OCI-LY1 (cell line): ENCODE measurements around the gene ETFB.

Source experiments
- H2AFZ ChIP-seq: fragments of 200-600 bp; sonication (generic), shearing (Covaris generic); 2 replicates; pipeline ENCODE4 v1.6.0; 2014; ENCODE audit warnings: antibody characterized with exemption, mild to moderate bottlenecking, low read length
- H3F3A ChIP-seq: fragments of 200-600 bp; sonication (generic), shearing (Covaris generic); 2 replicates; pipeline ENCODE4 v1.6.0; 2014; ENCODE audit warnings: mild to moderate bottlenecking, antibody characterized with exemption, low read length, moderate library complexity; ENCODE audit not compliant: insufficient read depth
- H3K27ac ChIP-seq: fragments of 200-600 bp; sonication (generic); 2 replicates; pipeline ENCODE4 v1.5.1; 2014; ENCODE audit warnings: low read length, mixed run types, mild to moderate bottlenecking, low read depth; ENCODE audit not compliant: poor library complexity, severe bottlenecking
- H3K27me3 ChIP-seq: fragments of 200-600 bp; sonication (generic); 2 replicates; pipeline ENCODE4 v1.6.0; 2014; ENCODE audit warnings: antibody characterized with exemption, mild to moderate bottlenecking, low read length, moderate library complexity; ENCODE audit not compliant: insufficient read depth
- H3K36me3 ChIP-seq: fragments of 200-600 bp; sonication (generic); 2 replicates; pipeline ENCODE4 v1.6.1; 2014; ENCODE audit warnings: mild to moderate bottlenecking, antibody characterized with exemption, low read length, moderate library complexity, mixed read lengths; ENCODE audit not compliant: insufficient read depth
- H3K4me1 ChIP-seq: fragments of 200-600 bp; sonication (generic); 2 replicates; pipeline ENCODE4 v1.5.1; 2014; ENCODE audit warnings: mild to moderate bottlenecking, low read length, moderate library complexity; ENCODE audit not compliant: insufficient read depth, severe bottlenecking
- H3K4me2 ChIP-seq: fragments of 200-600 bp; sonication (generic), shearing (Covaris generic); 2 replicates; pipeline ENCODE4 v1.6.1; 2014; ENCODE audit warnings: low read length
- H3K4me3 ChIP-seq: fragments of 200-600 bp; sonication (generic); 2 replicates; pipeline ENCODE4 v1.5.1; 2014; ENCODE audit warnings: low read length, low read depth, mild to moderate bottlenecking, mixed read lengths; ENCODE audit not compliant: poor library complexity, severe bottlenecking
- H3K79me2 ChIP-seq: fragments of 200-600 bp; shearing (Covaris generic); 2 replicates; pipeline ENCODE4 v1.6.1; 2016; ENCODE audit warnings: mixed run types, low read length, mixed read lengths; ENCODE audit not compliant: insufficient read depth
- H3K9ac ChIP-seq: fragments of 200-600 bp; sonication (generic), shearing (Covaris generic); 2 replicates; pipeline ENCODE4 v1.6.1; 2014; ENCODE audit warnings: mild to moderate bottlenecking, low read length, mixed read lengths
- H3K9me2 ChIP-seq: fragments of 200-600 bp; sonication (generic), shearing (Covaris generic); 2 replicates; pipeline ENCODE4 v1.6.1; 2014; ENCODE audit warnings: low read depth, mild to moderate bottlenecking, low read length, mixed read lengths
- H3K9me3 ChIP-seq: fragments of 200-600 bp; shearing (Covaris generic); 2 replicates; pipeline ENCODE4 v1.6.1; 2014; ENCODE audit warnings: low read length, mixed read lengths
- H4K20me1 ChIP-seq: fragments of 200-600 bp; sonication (generic), shearing (Covaris generic); 2 replicates; pipeline ENCODE4 v1.6.0; 2016; ENCODE audit warnings: mild to moderate bottlenecking, low read length; ENCODE audit not compliant: insufficient read depth
- CTCF ChIP-seq: fragments of 200-600 bp; sonication (generic), shearing (Covaris generic); IDR thresholded peaks from 2 replicates; pipeline ENCODE4 v1.5.1; 2017; ENCODE audit warnings: mild to moderate bottlenecking, antibody characterized with exemption, low read length, moderate library complexity, mixed read lengths
- EZH2 ChIP-seq: fragments of 200-600 bp; sonication (generic), shearing (Covaris generic); IDR thresholded peaks from 2 replicates; pipeline ENCODE4 v1.8.0; 2017; ENCODE audit warnings: borderline replicate concordance, mixed run types, mild to moderate bottlenecking, antibody characterized with exemption, low read length, moderate library complexity, mixed read lengths

Gene ETFB

GRCh38 chr19:51375504-51376221 lies 9.5 kb upstream of the ETFB start:
- Histone ChIP-seq H3K36me3 (no peaks in the 10 kb centered on the region; the same call in 1 of the 2 replicates), H3K4me2 (no peak overlapping the region), H2AFZ (no peak overlapping the region), H3K27me3 (peaks cover 9% of the 10 kb centered on the region; the same call in 1 of the 2 replicates), H3K9ac (no peak overlapping the region), H3K27ac (no peak overlapping the region), H3K4me3 (no peak overlapping the region), H3K79me2 (no peaks in the 10 kb centered on the region), H3K4me1 (no peaks in the 10 kb centered on the region), H3K9me3 (no peaks in the 10 kb centered on the region), H3K9me2 (no peaks in the 10 kb centered on the region), H4K20me1 (no peaks in the 10 kb centered on the region), H3F3A (no peaks in the 10 kb centered on the region)
- no peak for TF ChIP-seq EZH2
- no peak for TF ChIP-seq CTCF

GRCh38 chr19:51372649-51373504 lies 6.7 kb upstream of the ETFB start, which contains the start of gene NKG7:
TSS of gene NKG7 (minus strand) at chr19:51372654. CDS start at chr19:51372535, 119 bp downstream.
- Histone ChIP-seq H3K9me2 (no peaks in the 10 kb centered on the region), H3K27ac (no peak within 1 kb of the TSS), H2AFZ (no peak within 1 kb of the TSS), H3K36me3 (no peaks in the 10 kb centered on the region; the same call in 1 of the 2 replicates), H3K9ac (no peak within 1 kb of the TSS), H4K20me1 (no peaks in the 10 kb centered on the region), H3K9me3 (no peaks in the 10 kb centered on the region), H3K27me3 (peaks cover 9% of the 10 kb centered on the region; the same call in 1 of the 2 replicates), H3K4me3 (no peak within 1 kb of the TSS), H3K4me2 (no peak within 1 kb of the TSS), H3F3A (no peaks in the 10 kb centered on the region), H3K4me1 (peaks cover 8% of the 10 kb centered on the region), H3K79me2 (no peaks in the 10 kb centered on the region)
- no peak for TF ChIP-seq CTCF
- no peak for TF ChIP-seq EZH2

- Histone ChIP-seq H3K27ac (no peak overlapping the region), H3K4me2 (no peak overlapping the region), H3K9me2 (no peaks in the 10 kb centered on the region), H3K79me2 (no peaks in the 10 kb centered on the region), H3K4me3 (no peak overlapping the region), H4K20me1 (no peaks in the 10 kb centered on the region), H3K9ac (no peak overlapping the region), H3K27me3 (peaks cover 9% of the 10 kb centered on the region; the same call in 1 of the 2 replicates), H3K4me1 (peaks cover 8% of the 10 kb centered on the region), H3F3A (no peaks in the 10 kb centered on the region), H3K9me3 (no peaks in the 10 kb centered on the region), H3K36me3 (no peaks in the 10 kb centered on the region; the same call in 1 of the 2 replicates), H2AFZ (no peak overlapping the region)
- TF ChIP-seq EZH2 (no peak), CTCF (no peak)
Observed at GRCh38 chr19:51372021-51372648, 5.9 kb upstream of the ETFB start.
